Activated CD4-positive, alpha-beta T cell treated with anti-CD3 and anti-CD28 coated beads for 36 hours (primary cell): ENCODE results near the gene CEL. TPM values are rescaled to one million over a fixed set of nuclear protein-coding genes. Genes with fewer than 3 reads are reported as not detected.
"Not testable (repeated sequence)": the region's sequence is repeated elsewhere in the genome, so short reads cannot be mapped to it uniquely, and the experiment has no call there.

Experiments
- ATAC-seq: fragments of 200-7000 bp; cut with Tn5 transposase; one replicate; pipeline ENCODE4 v1.10.0; 2021; ENCODE audit warnings: mild to moderate bottlenecking, moderate library complexity
- CTCF ChIA-PET: fragments of 350-600 bp; sonication (Branson Sonifier 250); formaldehyde crosslinking; loops from one replicate; lab custom pipeline; 2021; ENCODE audit warnings: antibody characterized with exemption; lab: Charles Lee
- POLR2A ChIA-PET: fragments of 350-600 bp; sonication (Branson Sonifier 250); formaldehyde crosslinking; loops from one replicate; lab custom pipeline; 2021; ENCODE audit warnings: antibody characterized with exemption, inconsistent platforms; lab: Charles Lee
- DNase-seq: peaks from one replicate; pipeline ENCODE4 v3.0.0-alpha.2; 2020
- H3K27ac Mint-ChIP-seq: one replicate; pipeline ENCODE4 v1.8.0; 2021; ENCODE audit warnings: mixed read lengths
- H3K27me3 Mint-ChIP-seq: one replicate; pipeline ENCODE4 v1.8.0; 2021; ENCODE audit warnings: mixed read lengths
- H3K36me3 Mint-ChIP-seq: one replicate; pipeline ENCODE4 v1.8.0; 2021; ENCODE audit warnings: low read depth, mixed read lengths
- H3K4me1 Mint-ChIP-seq: one replicate; pipeline ENCODE4 v1.8.0; 2021; ENCODE audit warnings: mixed read lengths
- H3K4me3 Mint-ChIP-seq: one replicate; pipeline ENCODE4 v1.8.0; 2021; ENCODE audit warnings: mild to moderate bottlenecking, moderate library complexity, mixed read lengths
- H3K9me3 Mint-ChIP-seq: one replicate; pipeline ENCODE4 v1.8.0; 2021; ENCODE audit warnings: low read depth, mixed read lengths
- intact Hi-C, 2 experiments: fragments of 100-400 bp; cut with DNase I in 1 of 2; cut with micrococcal nuclease in 1 of 2; formaldehyde crosslinking; loops; one replicate each; pipeline versions ENCODE4 v1.14.2 to v1.15.1; 2022 to 2024; cut with DNase I, micrococcal nuclease
- total RNA-seq, 2 experiments: library from RNA; stranded (reverse); gene quantifications; one replicate each; pipeline ENCODE4 v1.2.3, GENCODE V29; 2021

Gene CEL
- total RNA-seq, 2 experiments from 2014 or later, result 0.98 to 1.2 TPM

DNA sequence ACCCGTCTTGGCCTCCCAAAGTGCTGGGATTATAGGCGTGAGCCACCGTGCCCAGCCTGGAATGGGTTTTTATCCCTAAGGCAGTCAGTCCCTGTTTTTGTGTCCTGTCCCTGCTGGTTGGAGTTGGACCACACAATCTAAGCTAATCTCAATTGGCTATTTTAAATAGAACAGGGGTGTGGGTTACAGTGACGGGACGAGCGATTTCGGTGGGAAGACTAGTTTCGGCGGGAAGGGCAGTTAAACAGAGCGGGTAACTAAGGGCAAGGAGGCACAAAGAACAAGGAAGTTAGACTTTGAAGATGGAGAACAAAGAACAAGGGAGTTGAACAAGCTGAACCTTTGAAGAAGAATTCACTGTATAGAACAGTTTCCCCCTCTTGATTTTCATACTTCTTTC, 29.6 kb upstream of the CEL start:
- Mint-ChIP-seq H3K27me3 (no peaks in the 10 kb centered on the region), H3K4me3 (peak overlapping the region; percentile 94), H3K36me3 (peaks cover 14% of the 10 kb centered on the region), H3K27ac (peak overlapping the region; percentile 95), H3K9me3 (peaks cover 3% of the 10 kb centered on the region), H3K4me1 (peaks cover 42% of the 10 kb centered on the region)
- ChIA-PET POLR2A (no interaction called here), CTCF (interaction anchor here (0.6 to 4.3 kb wide), 11 partner anchors 9 to 154 kb away, joined by 3 to 57 read pairs (median 3); no protein-coding TSS in a partner anchor)
- no peak for ATAC-seq
- no peak for DNase-seq
- intact Hi-C loops, result loop anchor here (5.0 kb wide), 2 partner anchors 115 to 680 kb away; partner anchors contain the start of gene SETX (in 1 of the 2)

GRCh38 chr9:133035669-133036068, 26.1 kb upstream of the CEL start:
- H3K27me3 Mint-ChIP-seq, result no peaks in the 10 kb centered on the region
- no peak overlapping the region for H3K4me3 Mint-ChIP-seq
- peaks cover 14% of the 10 kb centered on the region for H3K36me3 Mint-ChIP-seq
- ChIA-PET CTCF (interaction anchor here (0.6 to 2.8 kb wide), 3 partner anchors 13 to 104 kb away, joined by 3 to 14 read pairs (median 3); no protein-coding TSS in a partner anchor), POLR2A (no interaction called here)
- peaks cover 40% of the 10 kb centered on the region for H3K4me1 Mint-ChIP-seq
- no peak overlapping the region for H3K27ac Mint-ChIP-seq
- ATAC-seq (no peak), DNase-seq (no peak)
- intact Hi-C loops, result no loop called here
- peaks cover 3% of the 10 kb centered on the region for H3K9me3 Mint-ChIP-seq

- no peak overlapping the region for H3K4me3 Mint-ChIP-seq
- no peak overlapping the region for H3K27ac Mint-ChIP-seq
- peaks cover 9% of the 10 kb centered on the region for H3K36me3 Mint-ChIP-seq
- no peaks in the 10 kb centered on the region for H3K9me3 Mint-ChIP-seq
- intact Hi-C loops, result no loop called here
- DNase-seq, result no peak
- ChIA-PET CTCF (no interaction called here), POLR2A (no interaction called here)
- no peak for ATAC-seq
- no peaks in the 10 kb centered on the region for H3K27me3 Mint-ChIP-seq
- peaks cover 25% of the 10 kb centered on the region for H3K4me1 Mint-ChIP-seq
These were observed 23.8 kb upstream of the CEL start for GRCh38 chr9:133037775-133038515.

GRCh38 chr9:133040892-133041479, 20.8 kb upstream of the CEL start:
- ChIA-PET POLR2A (interaction anchor here (1.5 kb wide), 1 partner anchor 10 kb away, joined by 4 read pairs; the partner anchor contains the start of gene GTF3C5), CTCF (interaction anchor here (1.0 to 2.8 kb wide), 3 partner anchors 9 to 56 kb away, joined by 3 to 13 read pairs (median 6); partner anchors contain the start of gene GTF3C5)
- intact Hi-C loops, result loop anchor here in 1 of 2 experiments (1.0 kb wide), 1 partner anchor 445 kb away; no protein-coding TSS in a partner anchor
- H3K27ac Mint-ChIP-seq, ATAC-seq, H3K4me1 Mint-ChIP-seq, H3K4me3 Mint-ChIP-seq, H3K27me3 Mint-ChIP-seq, H3K9me3 Mint-ChIP-seq: not testable (repeated sequence)
- peak; percentile 69 for DNase-seq
- H3K36me3 Mint-ChIP-seq, result peaks cover 29% of the 10 kb centered on the region

DNA sequence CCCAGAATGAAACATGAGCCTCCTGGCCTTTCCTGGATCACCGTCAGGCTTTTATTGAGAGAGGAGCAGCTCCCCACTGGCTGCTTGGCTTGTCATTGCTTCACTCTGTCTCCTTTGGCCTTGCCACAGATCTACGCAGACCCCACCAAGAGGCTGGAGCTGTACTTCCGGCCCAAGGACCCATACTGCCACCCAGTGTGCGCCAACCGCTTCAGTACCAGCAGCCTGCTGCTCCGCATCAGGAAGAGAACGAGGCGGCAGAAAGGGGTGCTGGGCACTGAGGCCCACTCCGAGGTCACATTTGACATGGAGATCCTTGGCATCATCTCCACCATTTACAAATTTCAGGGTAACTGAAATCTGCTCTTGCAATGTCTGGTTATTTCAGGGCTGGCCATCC, 19.8 kb upstream of the CEL start:
- ATAC-seq (no peak), DNase-seq (no peak)
- Mint-ChIP-seq H3K4me3 (no peak overlapping the region), H3K9me3 (no peaks in the 10 kb centered on the region), H3K27ac (no peak overlapping the region), H3K4me1 (peaks cover 10% of the 10 kb centered on the region), H3K36me3 (peaks cover 29% of the 10 kb centered on the region), H3K27me3 (no peaks in the 10 kb centered on the region)
- intact Hi-C loops, result loop anchor here in 1 of 2 experiments (1.0 kb wide), 1 partner anchor 444 kb away; no protein-coding TSS in a partner anchor
- POLR2A ChIA-PET, result no interaction called here
- CTCF ChIA-PET, result interaction anchor here (0.6 to 2.8 kb wide), 3 partner anchors 10 to 192 kb away, joined by 3 to 13 read pairs (median 4); partner anchors contain the start of gene GTF3C5

GRCh38 chr9:133042676-133043075, 19.1 kb upstream of the CEL start:
- CTCF ChIA-PET, result interaction anchor here (0.6 to 1.2 kb wide), 4 partner anchors 17 to 102 kb away, joined by 3 to 4 read pairs (median 3); no protein-coding TSS in a partner anchor
- Mint-ChIP-seq H3K27ac (no peak overlapping the region), H3K36me3 (peaks cover 29% of the 10 kb centered on the region), H3K4me3 (no peak overlapping the region), H3K27me3 (no peaks in the 10 kb centered on the region), H3K9me3 (no peaks in the 10 kb centered on the region), H3K4me1 (peaks cover 9% of the 10 kb centered on the region)
- no peak for ATAC-seq
- POLR2A ChIA-PET, result no interaction called here
- intact Hi-C loops, result no loop called here
- no peak for DNase-seq

GRCh38 chr9:133043449-133044035, 18.2 kb upstream of the CEL start:
- no peak for DNase-seq

DNA sequence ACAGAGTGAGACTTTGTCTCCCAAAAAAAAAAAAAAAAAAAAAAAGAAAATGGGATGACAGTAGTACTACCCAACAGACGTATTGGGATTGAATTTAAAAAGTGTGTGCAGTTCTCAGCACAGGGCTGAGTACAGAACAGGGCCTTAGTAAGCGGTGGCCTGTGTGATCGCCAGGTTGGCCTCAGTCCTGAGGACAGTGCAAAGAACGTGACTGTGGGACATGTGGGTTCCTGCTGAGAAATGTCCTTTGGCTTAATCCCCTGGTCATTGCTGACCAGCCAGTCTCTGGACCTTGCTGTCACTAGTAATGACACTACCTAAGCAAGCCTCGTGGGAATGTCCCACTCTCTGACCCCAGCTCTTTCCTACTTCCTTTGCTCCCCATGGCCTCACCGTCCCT, 17.7 kb upstream of the CEL start:
- ChIA-PET POLR2A (no interaction called here), CTCF (interaction anchor here (1.0 to 1.2 kb wide), 2 partner anchors 12 to 100 kb away, joined by 3 read pairs; no protein-coding TSS in a partner anchor)
- H3K4me3 Mint-ChIP-seq, result no peak overlapping the region
- H3K36me3 Mint-ChIP-seq, result peaks cover 30% of the 10 kb centered on the region
- H3K4me1 Mint-ChIP-seq, result peaks cover 4% of the 10 kb centered on the region
- H3K9me3 Mint-ChIP-seq, result no peaks in the 10 kb centered on the region
- H3K27me3 Mint-ChIP-seq, result no peaks in the 10 kb centered on the region
- intact Hi-C loops, result no loop called here
- H3K27ac Mint-ChIP-seq, result no peak overlapping the region
- no peak for DNase-seq
- no peak for ATAC-seq

More at GRCh38 chr9:133043449-133044035, 18.2 kb upstream of the CEL start:
- no peak overlapping the region for H3K27ac Mint-ChIP-seq
- no peaks in the 10 kb centered on the region for H3K27me3 Mint-ChIP-seq
- H3K36me3 Mint-ChIP-seq, result peaks cover 29% of the 10 kb centered on the region
- no peaks in the 10 kb centered on the region for H3K9me3 Mint-ChIP-seq
- ATAC-seq, result no peak
- ChIA-PET CTCF (interaction anchor here (0.7 to 1.2 kb wide), 5 partner anchors 11 to 137 kb away, joined by 3 to 4 read pairs (median 3); no protein-coding TSS in a partner anchor), POLR2A (no interaction called here)
- H3K4me1 Mint-ChIP-seq, result peaks cover 4% of the 10 kb centered on the region
- intact Hi-C loops, result no loop called here
- H3K4me3 Mint-ChIP-seq, result no peak overlapping the region

- DNase-seq (no peak), ATAC-seq (no peak)
- no peaks in the 10 kb centered on the region for H3K9me3 Mint-ChIP-seq
- H3K27me3 Mint-ChIP-seq, result no peaks in the 10 kb centered on the region
- CTCF ChIA-PET, result interaction anchor here (0.6 to 1.2 kb wide), 2 partner anchors 12 to 414 kb away, joined by 3 read pairs; no protein-coding TSS in a partner anchor
- peaks cover 33% of the 10 kb centered on the region for H3K36me3 Mint-ChIP-seq
- peaks cover 4% of the 10 kb centered on the region for H3K4me1 Mint-ChIP-seq
- POLR2A ChIA-PET, result no interaction called here
- H3K4me3 Mint-ChIP-seq, result no peak overlapping the region
- H3K27ac Mint-ChIP-seq, result no peak overlapping the region
- intact Hi-C loops, result no loop called here
These were observed 17.1 kb upstream of the CEL start for GRCh38 chr9:133044661-133045060.

DNA sequence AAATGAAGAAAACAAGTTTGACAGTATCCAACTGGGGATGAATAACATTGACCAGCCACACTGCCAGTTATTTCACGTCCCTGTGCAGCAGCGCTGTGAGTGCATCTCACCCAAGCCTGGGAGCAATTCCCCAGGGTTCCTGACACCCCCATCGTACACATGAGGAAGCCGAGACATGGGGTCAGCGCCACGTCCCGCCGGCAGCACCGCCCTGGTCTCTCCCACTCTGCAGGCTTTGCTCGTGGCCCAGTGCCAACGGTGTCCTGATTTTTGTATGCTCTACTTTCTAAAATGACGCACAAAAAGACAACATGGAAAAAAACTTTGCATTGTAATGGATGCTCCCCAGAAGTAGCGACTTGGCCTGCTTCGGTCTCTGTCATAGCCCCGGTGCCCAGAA, 16.6 kb upstream of the CEL start:
- H3K36me3 Mint-ChIP-seq, result peaks cover 37% of the 10 kb centered on the region
- no peaks in the 10 kb centered on the region for H3K27me3 Mint-ChIP-seq
- peaks cover 4% of the 10 kb centered on the region for H3K4me1 Mint-ChIP-seq
- POLR2A ChIA-PET, result no interaction called here
- no peaks in the 10 kb centered on the region for H3K9me3 Mint-ChIP-seq
- intact Hi-C loops, result no loop called here
- DNase-seq, result no peak
- H3K27ac Mint-ChIP-seq, result no peak overlapping the region
- no peak overlapping the region for H3K4me3 Mint-ChIP-seq
- CTCF ChIA-PET, result interaction anchor here (0.6 kb wide), 1 partner anchor 413 kb away, joined by 3 read pairs; no protein-coding TSS in a partner anchor
- no peak for ATAC-seq
